Spleen (tissue), 11 donors: Measurements from ENCODE around the gene ACVR2B. TPM values are rescaled to one million over a fixed set of nuclear protein-coding genes. Genes with fewer than 3 reads are reported as not detected.

Experiments
- DNase-seq: peaks from one replicate; pipeline ENCODE4 v3.0.0-alpha.2; 2020
- H3K27ac ChIP-seq, 8 donors: fragments of 200-600 bp; sonication (generic) in 7 of 8; 1 replicate in 4 of 8; 2 replicates in 4 of 8; pipeline versions ENCODE4 v1.5.0 to v1.8.0; 2016 to 2021; ENCODE audit warnings: inconsistent platforms in 4 of 8, mild to moderate bottlenecking in 4 of 8, moderate library complexity in 1 of 8
- H3K27me3 ChIP-seq, 7 donors: fragments of 200-600 bp; sonication (generic) in 6 of 7; replicated peaks in 1 of 7; 1 replicate in 4 of 7; 2 replicates in 3 of 7; pipeline versions ENCODE4 v1.5.0 to v1.8.0; 2016 to 2021; ENCODE audit warnings: inconsistent platforms in 3 of 7, mild to moderate bottlenecking in 1 of 7
- H3K36me3 ChIP-seq, 6 donors: fragments of 200-600 bp; sonication (generic) in 5 of 6; 1 replicate in 4 of 6; 2 replicates in 2 of 6; pipeline versions ENCODE4 v1.5.0 to v1.8.0; 2016 to 2021; ENCODE audit warnings: inconsistent platforms in 2 of 6
- H3K4me1 ChIP-seq, 6 donors: fragments of 200-600 bp; sonication (generic) in 5 of 6; 1 replicate in 3 of 6; 2 replicates in 3 of 6; pipeline versions ENCODE4 v1.5.0 to v1.8.0; 2016 to 2021; ENCODE audit warnings: inconsistent platforms in 3 of 6
- H3K4me3 ChIP-seq, 8 donors: fragments of 200-600 bp; sonication (generic) in 7 of 8; 1 replicate in 4 of 8; 2 replicates in 4 of 8; pipeline versions ENCODE4 v1.5.0 to v1.8.0; 2016 to 2021; ENCODE audit warnings: inconsistent platforms in 4 of 8, mild to moderate bottlenecking in 4 of 8, moderate library complexity in 2 of 8
- H3K9me3 ChIP-seq, 8 donors: fragments of 200-600 bp; sonication (generic) in 7 of 8; 1 replicate in 4 of 8; 2 replicates in 4 of 8; pipeline versions ENCODE4 v1.5.0 to v1.8.0; 2016 to 2021; ENCODE audit warnings: inconsistent platforms in 4 of 8
- POLR2A ChIP-seq, 3 donors: fragments of 450-650 bp; IDR thresholded peaks; one replicate each; pipeline ENCODE4 v1.5.1; 2017; ENCODE audit warnings: antibody characterized with exemption in 3 of 3, mild to moderate bottlenecking in 1 of 3
- POLR2AphosphoS5 ChIP-seq, 3 donors: sonication (generic); formaldehyde crosslinking; IDR thresholded peaks; one replicate each; pipeline ENCODE4 v1.5.1; 2017; ENCODE audit warnings: antibody characterized with exemption in 3 of 3
- WGBS, 5 donors: extraction: QIAGEN DNeasy Blood & Tissue Kit in 3 of 5; methylation state at CpG; one replicate each; pipeline versions ENCODE4 v1.1.5 to v1.1.7; 2013 to 2018; 5-methylcytosine and 5-hydroxymethylcytosine counted together
- intact Hi-C: fragments of 100-400 bp; cut with DNase I; formaldehyde crosslinking; loops from one replicate; pipeline ENCODE4 v1.15.0; 2023; ENCODE audit warnings: low total_unique reads
- polyA plus RNA-seq, 3 donors: library from polyadenylated mRNA; stranded (reverse); fragments of 200-250 nt; gene quantifications; one replicate each; pipeline ENCODE4 v1.2.1, GENCODE V29; 2013
- total RNA-seq, 7 donors: library from RNA; depleted of rRNA in 3 of 7; stranded (reverse); fragments of >200 nt in 3 of 7; fragmentation: NEBNext Ultra II Directional in 4 of 7; extraction: Animal tissue kit (Norgen Biotek cat#: 25700) in 4 of 7; gene quantifications; one replicate each; pipeline versions ENCODE4 v1.1.0 to v1.2.1, GENCODE V29; 2016 to 2021
- TF ChIP-seq, protein P1 (sequence below), 11 experiments: fragments of 200-600 bp in 7 of 11; fragments of 450-650 bp in 4 of 11; sonication (generic) in 4 of 11; IDR thresholded peaks in 8 of 11; conservative IDR thresholded peaks in 3 of 11; 1 replicate in 7 of 11; 2 replicates in 4 of 11; pipeline versions ENCODE4 v1.4.0 to v1.8.0; 2016 to 2021; ENCODE audit warnings: antibody characterized with exemption in 11 of 11, inconsistent platforms in 4 of 11, mild to moderate bottlenecking in 1 of 11
- donor health status: healthy with polysubstance abuse.
- donor health status: DM: no; HTN: no; CAD: no; lungs with moderate emphysema.
- donor health status: DM: no; HTN: no; CAD: no.
- donor health status: Bipolar disorder and iron deficiency.
- donor health status: healthy.
- donor health status: DM: no; HTN: no; CAD: no.
- donor health status: DM: yes; HTN: yes; CAD: no.

ACVR2B gene
- total and polyA plus RNA-seq, 10 donors: 0.28 to 8.4 (median 4.8) TPM

DNA sequence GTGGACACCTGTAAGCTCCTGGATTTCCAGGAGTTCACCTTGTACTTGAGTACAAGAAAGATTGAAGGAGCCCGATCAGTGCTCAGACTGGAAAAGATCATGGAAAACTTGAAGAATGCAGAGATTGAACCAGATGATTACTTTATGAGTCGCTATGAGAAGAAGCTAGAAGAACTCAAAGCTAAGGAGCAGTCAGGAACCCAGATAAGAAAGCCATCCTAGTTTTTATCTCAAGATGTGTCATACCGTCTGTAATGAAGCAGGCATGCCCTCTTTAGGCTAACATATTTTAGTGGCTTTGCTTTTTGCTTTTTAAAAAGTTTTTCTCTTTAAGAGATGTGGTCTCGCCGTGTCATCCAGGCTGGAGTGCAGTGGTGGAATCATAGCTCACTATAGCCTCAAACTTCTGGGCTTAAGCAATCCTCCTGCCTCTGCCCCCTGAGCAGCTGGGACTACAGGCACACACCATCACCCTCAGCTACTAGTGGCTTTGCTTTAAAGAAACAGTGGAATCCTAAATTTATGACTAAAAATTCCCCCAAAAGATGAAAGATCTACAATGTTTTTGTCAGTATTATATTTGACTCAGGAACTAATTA, 70.5 kb downstream of the ACVR2B start:
- H3K36me3 ChIP-seq: peaks cover 0 to 79% (median 46%) of the 10 kb centered on the region in 6 donors
- H3K9me3 ChIP-seq: no peaks in the 10 kb centered on the region
- WGBS, 5 donors: 93 to 98% (median 96%) methylated on average over 5 of the region's 5 CpGs
- H3K4me3 ChIP-seq: no peak overlapping the region
- DNase-seq: no peak
- no peak overlapping the region for H3K27ac ChIP-seq
- TF ChIP-seq POLR2AphosphoS5 (IDR thresholded peaks at IDR 0.05) (no peak), POLR2A (IDR thresholded peaks at IDR 0.05) (no peak)
- TF ChIP-seq, protein P1, sequence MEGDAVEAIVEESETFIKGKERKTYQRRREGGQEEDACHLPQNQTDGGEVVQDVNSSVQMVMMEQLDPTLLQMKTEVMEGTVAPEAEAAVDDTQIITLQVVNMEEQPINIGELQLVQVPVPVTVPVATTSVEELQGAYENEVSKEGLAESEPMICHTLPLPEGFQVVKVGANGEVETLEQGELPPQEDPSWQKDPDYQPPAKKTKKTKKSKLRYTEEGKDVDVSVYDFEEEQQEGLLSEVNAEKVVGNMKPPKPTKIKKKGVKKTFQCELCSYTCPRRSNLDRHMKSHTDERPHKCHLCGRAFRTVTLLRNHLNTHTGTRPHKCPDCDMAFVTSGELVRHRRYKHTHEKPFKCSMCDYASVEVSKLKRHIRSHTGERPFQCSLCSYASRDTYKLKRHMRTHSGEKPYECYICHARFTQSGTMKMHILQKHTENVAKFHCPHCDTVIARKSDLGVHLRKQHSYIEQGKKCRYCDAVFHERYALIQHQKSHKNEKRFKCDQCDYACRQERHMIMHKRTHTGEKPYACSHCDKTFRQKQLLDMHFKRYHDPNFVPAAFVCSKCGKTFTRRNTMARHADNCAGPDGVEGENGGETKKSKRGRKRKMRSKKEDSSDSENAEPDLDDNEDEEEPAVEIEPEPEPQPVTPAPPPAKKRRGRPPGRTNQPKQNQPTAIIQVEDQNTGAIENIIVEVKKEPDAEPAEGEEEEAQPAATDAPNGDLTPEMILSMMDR (IDR thresholded peaks at IDR 0.05 in 8 of 11, conservative IDR thresholded peaks at IDR 0.05 in 3 of 11): no peak
- no peaks in the 10 kb centered on the region for H3K27me3 ChIP-seq
- peaks cover 0 to 17% (median 0%) of the 10 kb centered on the region in 6 donors for H3K4me1 ChIP-seq
- intact Hi-C loops: loop anchor here (5.0 kb wide), 1 partner anchor 128 kb away; no protein-coding TSS in a partner anchor

DNA sequence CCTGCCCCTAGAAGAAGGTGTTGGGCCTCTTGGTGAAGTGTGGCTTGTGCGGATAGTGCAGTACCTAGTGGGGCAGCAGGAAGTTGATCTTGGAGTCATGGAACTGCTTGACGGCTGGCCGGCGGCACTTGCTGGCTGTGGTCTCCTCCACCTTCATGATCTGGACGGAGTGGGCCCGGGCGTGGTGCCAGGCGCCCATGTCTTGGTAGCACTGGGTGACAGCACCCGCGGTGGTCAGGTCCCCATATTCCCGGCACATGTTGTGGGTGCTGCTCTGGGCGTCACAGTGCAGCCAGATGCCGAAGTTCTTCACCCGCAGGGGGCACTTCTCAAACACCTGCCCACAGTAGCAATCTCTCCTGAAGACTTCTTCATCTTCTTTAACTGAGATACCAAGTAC, 73.1 kb downstream of the ACVR2B start:
- Histone ChIP-seq H3K27ac (no peak overlapping the region), H3K4me3 (no peak overlapping the region), H3K36me3 (peaks cover 0 to 93% (median 45%) of the 10 kb centered on the region in 6 donors), H3K27me3 (no peaks in the 10 kb centered on the region), H3K4me1 (no peaks in the 10 kb centered on the region), H3K9me3 (no peaks in the 10 kb centered on the region)
- intact Hi-C loops: no loop called here
- no peak for DNase-seq
- WGBS, 5 donors: 96 to 100% (median 98%) methylated on average over 11 to 14 of the region's 14 CpGs
- no peak for TF ChIP-seq POLR2A (IDR thresholded peaks at IDR 0.05)
- TF ChIP-seq, protein P1 (IDR thresholded peaks at IDR 0.05 in 8 of 11, conservative IDR thresholded peaks at IDR 0.05 in 3 of 11): no peak
- TF ChIP-seq POLR2AphosphoS5 (IDR thresholded peaks at IDR 0.05): no peak

DNA sequence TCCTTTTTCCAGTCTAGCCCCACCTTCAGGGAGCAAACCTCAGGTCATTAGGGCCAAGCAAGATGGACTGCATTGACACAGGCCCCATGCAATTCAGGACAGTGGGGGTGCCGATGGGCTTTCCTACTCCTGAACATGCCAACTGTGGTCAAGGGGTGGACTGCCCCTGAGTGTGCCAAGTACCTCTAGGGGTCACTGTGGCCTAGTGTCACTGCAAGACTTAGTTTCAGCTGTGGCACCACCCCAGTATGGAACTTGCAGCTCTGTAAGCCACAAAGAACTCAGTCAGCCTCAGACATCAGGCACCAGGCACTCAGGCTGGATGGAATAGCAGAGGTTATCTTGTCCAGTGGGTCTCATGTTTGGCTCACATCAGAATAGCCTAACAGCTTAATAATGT, 74.8 kb downstream of the ACVR2B start:
- Histone ChIP-seq H3K4me1 (no peaks in the 10 kb centered on the region), H3K9me3 (no peaks in the 10 kb centered on the region), H3K27ac (no peak overlapping the region), H3K36me3 (peaks cover 0 to 92% (median 37%) of the 10 kb centered on the region in 6 donors), H3K27me3 (no peaks in the 10 kb centered on the region), H3K4me3 (no peak overlapping the region)
- intact Hi-C loops: no loop called here
- DNase-seq: no peak
- TF ChIP-seq, protein P1 (IDR thresholded peaks at IDR 0.05 in 8 of 11, conservative IDR thresholded peaks at IDR 0.05 in 3 of 11): no peak
- TF ChIP-seq POLR2AphosphoS5 (IDR thresholded peaks at IDR 0.05) (no peak), POLR2A (IDR thresholded peaks at IDR 0.05) (no peak)
- WGBS, 5 donors: 100% methylated on average over 1 of the region's 1 CpG

DNA sequence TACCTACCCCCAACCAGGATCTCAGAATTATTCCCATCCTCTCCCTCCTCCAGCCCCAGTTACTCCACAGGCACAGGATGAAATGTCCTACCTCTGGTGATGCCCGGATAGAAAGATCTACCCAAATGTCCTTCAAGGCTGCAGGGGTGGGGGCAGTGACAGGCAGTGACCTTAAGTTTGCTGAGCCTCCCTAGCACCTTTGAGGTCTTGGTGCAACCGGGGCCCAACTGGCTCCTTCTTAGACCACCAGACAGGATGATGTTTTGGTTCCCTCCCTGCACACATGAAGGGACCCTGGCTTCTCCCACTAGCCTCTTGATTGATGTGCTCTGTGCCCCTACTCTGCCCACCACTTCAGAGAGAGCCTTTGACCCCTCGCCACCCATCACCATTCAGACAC, 78.8 kb downstream of the ACVR2B start:
- H3K9me3 ChIP-seq: no peaks in the 10 kb centered on the region
- 57 to 81% (median 75%) methylated on average over 3 of the region's 3 CpGs for WGBS, 5 donors
- peaks cover 0 to 80% (median 6%) of the 10 kb centered on the region in 6 donors for H3K36me3 ChIP-seq
- no peak overlapping the region for H3K4me3 ChIP-seq
- no peaks in the 10 kb centered on the region for H3K4me1 ChIP-seq
- H3K27me3 ChIP-seq: no peaks in the 10 kb centered on the region
- DNase-seq: no peak
- TF ChIP-seq POLR2AphosphoS5 (IDR thresholded peaks at IDR 0.05) (no peak), POLR2A (IDR thresholded peaks at IDR 0.05) (no peak)
- TF ChIP-seq, protein P1 (IDR thresholded peaks at IDR 0.05 in 8 of 11, conservative IDR thresholded peaks at IDR 0.05 in 3 of 11): no peak
- intact Hi-C loops: no loop called here
- no peak overlapping the region for H3K27ac ChIP-seq
